KMS-11 (cell line): ENCODE results near the gene UTS2B.

Source experiments
- H2AFZ ChIP-seq: fragments of 200-600 bp; sonication (generic); 2 replicates; pipeline ENCODE4 v1.6.1; 2016; ENCODE audit warnings: antibody characterized with exemption, mixed run types, low read depth
- H3K27ac ChIP-seq: fragments of 200-600 bp; sonication (generic); 2 replicates; pipeline ENCODE4 v1.6.1; 2016; ENCODE audit warnings: mild to moderate bottlenecking, mixed run types
- H3K27me3 ChIP-seq: fragments of 200-600 bp; sonication (generic); 2 replicates; pipeline ENCODE4 v1.6.1; 2017; ENCODE audit warnings: mild to moderate bottlenecking, low read depth, mixed run types, moderate library complexity; ENCODE audit not compliant: insufficient read depth
- H3K36me3 ChIP-seq: fragments of 200-600 bp; sonication (generic); 2 replicates; pipeline ENCODE4 v1.6.1; 2017; ENCODE audit warnings: mild to moderate bottlenecking, mixed run types; ENCODE audit not compliant: insufficient read depth
- H3K4me1 ChIP-seq: fragments of 200-600 bp; sonication (generic); 2 replicates; pipeline ENCODE4 v1.6.1; 2016; ENCODE audit warnings: mild to moderate bottlenecking, low read depth, mixed run types; ENCODE audit not compliant: poor library complexity, severe bottlenecking
- H3K4me2 ChIP-seq: fragments of 200-600 bp; sonication (generic); 2 replicates; pipeline ENCODE4 v1.7.0; 2016; ENCODE audit warnings: mild to moderate bottlenecking, mixed run types
- H3K4me3 ChIP-seq: fragments of 200-600 bp; sonication (generic); IDR thresholded peaks from 2 replicates; pipeline ENCODE4 v1.6.1; 2017; ENCODE audit warnings: low read depth, low read length, mixed read lengths; ENCODE audit not compliant: insufficient read depth
- H3K79me2 ChIP-seq: fragments of 200-600 bp; sonication (generic); 2 replicates; pipeline ENCODE4 v1.6.1; 2016; ENCODE audit warnings: low read depth, mixed run types; ENCODE audit not compliant: insufficient read depth
- H3K9ac ChIP-seq: fragments of 200-600 bp; sonication (generic); 2 replicates; pipeline ENCODE4 v1.6.1; 2016; ENCODE audit warnings: mild to moderate bottlenecking, mixed run types
- H4K20me1 ChIP-seq: fragments of 200-600 bp; sonication (generic); 2 replicates; pipeline ENCODE4 v1.6.1; 2016; ENCODE audit warnings: mild to moderate bottlenecking, mixed run types; ENCODE audit not compliant: insufficient read depth
- TF ChIP-seq, protein P1 (sequence below): fragments of 200-600 bp; sonication (generic); conservative IDR thresholded peaks from 2 replicates; pipeline ENCODE4 v1.6.1; 2017; ENCODE audit warnings: low read depth, mild to moderate bottlenecking, antibody characterized with exemption, low read length, moderate library complexity, mixed read lengths

Gene UTS2B

DNA sequence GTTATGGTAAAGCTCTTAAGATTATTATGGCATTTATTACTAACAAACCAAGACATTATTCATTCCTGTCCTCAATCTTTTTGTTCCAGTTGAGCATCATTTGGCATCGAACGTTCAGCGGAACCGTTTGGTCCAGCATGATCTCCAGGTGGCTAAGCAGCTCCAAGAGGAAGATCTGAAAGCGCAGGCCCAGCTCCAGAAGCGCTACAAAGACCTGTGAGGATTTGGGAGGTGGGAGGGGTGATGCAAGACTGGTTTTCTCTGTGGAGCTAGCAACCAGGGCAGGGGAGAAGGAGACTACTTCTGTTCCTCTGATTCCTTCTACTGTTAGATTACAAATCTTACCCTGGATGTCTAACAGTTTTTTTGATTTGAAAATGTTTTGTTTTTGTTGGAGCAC is 27.6 kb upstream of the UTS2B start:
- Histone ChIP-seq H3K27me3 (no peaks in the 10 kb centered on the region), H3K4me2 (no peak overlapping the region), H3K27ac (no peak overlapping the region), H3K36me3 (no peaks in the 10 kb centered on the region), H3K9ac (no peak overlapping the region), H4K20me1 (no peaks in the 10 kb centered on the region), H3K4me1 (peaks cover 10% of the 10 kb centered on the region), H3K4me3 (no peak overlapping the region), H2AFZ (no peak overlapping the region), H3K79me2 (peaks cover 42% of the 10 kb centered on the region)
- TF ChIP-seq, protein P1, sequence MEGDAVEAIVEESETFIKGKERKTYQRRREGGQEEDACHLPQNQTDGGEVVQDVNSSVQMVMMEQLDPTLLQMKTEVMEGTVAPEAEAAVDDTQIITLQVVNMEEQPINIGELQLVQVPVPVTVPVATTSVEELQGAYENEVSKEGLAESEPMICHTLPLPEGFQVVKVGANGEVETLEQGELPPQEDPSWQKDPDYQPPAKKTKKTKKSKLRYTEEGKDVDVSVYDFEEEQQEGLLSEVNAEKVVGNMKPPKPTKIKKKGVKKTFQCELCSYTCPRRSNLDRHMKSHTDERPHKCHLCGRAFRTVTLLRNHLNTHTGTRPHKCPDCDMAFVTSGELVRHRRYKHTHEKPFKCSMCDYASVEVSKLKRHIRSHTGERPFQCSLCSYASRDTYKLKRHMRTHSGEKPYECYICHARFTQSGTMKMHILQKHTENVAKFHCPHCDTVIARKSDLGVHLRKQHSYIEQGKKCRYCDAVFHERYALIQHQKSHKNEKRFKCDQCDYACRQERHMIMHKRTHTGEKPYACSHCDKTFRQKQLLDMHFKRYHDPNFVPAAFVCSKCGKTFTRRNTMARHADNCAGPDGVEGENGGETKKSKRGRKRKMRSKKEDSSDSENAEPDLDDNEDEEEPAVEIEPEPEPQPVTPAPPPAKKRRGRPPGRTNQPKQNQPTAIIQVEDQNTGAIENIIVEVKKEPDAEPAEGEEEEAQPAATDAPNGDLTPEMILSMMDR = no peak

GRCh38 chr3:191356631-191357439 is 26.5 kb upstream of the UTS2B start:
- H4K20me1 ChIP-seq = no peaks in the 10 kb centered on the region
- no peak overlapping the region for H3K4me2 ChIP-seq

GRCh38 chr3:191355406-191355805 is 25.1 kb upstream of the UTS2B start:
- Histone ChIP-seq H2AFZ (no peak overlapping the region), H3K4me2 (no peak overlapping the region), H3K27me3 (no peaks in the 10 kb centered on the region), H3K4me3 (no peak overlapping the region), H3K9ac (no peak overlapping the region), H3K79me2 (peaks cover 63% of the 10 kb centered on the region), H3K36me3 (no peaks in the 10 kb centered on the region), H3K27ac (no peak overlapping the region), H4K20me1 (no peaks in the 10 kb centered on the region), H3K4me1 (peaks cover 10% of the 10 kb centered on the region)
- TF ChIP-seq, protein P1 = no peak

More at GRCh38 chr3:191356631-191357439, 26.5 kb upstream of the UTS2B start:
- H3K79me2 ChIP-seq = peaks cover 52% of the 10 kb centered on the region
- no peak overlapping the region for H3K27ac ChIP-seq
- TF ChIP-seq, protein P1 = no peak
- H3K9ac ChIP-seq = no peak overlapping the region
- no peak overlapping the region for H2AFZ ChIP-seq
- H3K27me3 ChIP-seq = no peaks in the 10 kb centered on the region
- H3K36me3 ChIP-seq = no peaks in the 10 kb centered on the region
- H3K4me1 ChIP-seq = peaks cover 10% of the 10 kb centered on the region
- H3K4me3 ChIP-seq = no peak overlapping the region

- Histone ChIP-seq H3K27me3 (no peaks in the 10 kb centered on the region), H2AFZ (no peak overlapping the region), H3K4me2 (no peak overlapping the region), H3K9ac (no peak overlapping the region), H3K36me3 (no peaks in the 10 kb centered on the region), H3K79me2 (peaks cover 83% of the 10 kb centered on the region), H3K27ac (no peak overlapping the region), H4K20me1 (peaks cover 9% of the 10 kb centered on the region; the same call in 1 of the 2 replicates), H3K4me1 (peaks cover 12% of the 10 kb centered on the region), H3K4me3 (no peak overlapping the region)
- TF ChIP-seq, protein P1 = no peak
Observed at GRCh38 chr3:191353022-191353777, 22.9 kb upstream of the UTS2B start.
